RWPE2 (cell line): ENCODE data around the gene TEX11.
"Not testable (repeated sequence)": the region's sequence is repeated elsewhere in the genome, so short reads cannot be mapped to it uniquely, and the experiment has no call there.

Experiments used
- ATAC-seq: fragments of 200-7000 bp; cut with Tn5 transposase; 3 replicates; pipeline ENCODE4 v1.9.1; 2021; ENCODE audit warnings: low read depth
- DNase-seq: peaks from one replicate; pipeline ENCODE4 v3.0.0-alpha.2; 2020; ENCODE audit warnings: low spot score
- H3K27ac ChIP-seq: fragments of 450-650 bp; 2 replicates; pipeline ENCODE4 v1.5.1; 2017; ENCODE audit warnings: mild to moderate bottlenecking; ENCODE audit not compliant: poor library complexity, severe bottlenecking
- H3K27me3 ChIP-seq: fragments of 250-450 bp; sonication (Bioruptor Pico); 2 replicates; pipeline ENCODE4 v1.5.1; 2021; ENCODE audit warnings: mild to moderate bottlenecking, moderate library complexity; ENCODE audit not compliant: insufficient read depth, poor library complexity, severe bottlenecking
- H3K36me3 ChIP-seq: fragments of 250-450 bp; sonication (Bioruptor Pico); 2 replicates; pipeline ENCODE4 v1.5.1; 2020; ENCODE audit warnings: low read depth, mild to moderate bottlenecking, moderate library complexity
- H3K4me1 ChIP-seq: fragments of 250-450 bp; sonication (Bioruptor Pico); 2 replicates; pipeline ENCODE4 v1.5.1; 2021; ENCODE audit warnings: mild to moderate bottlenecking, moderate library complexity; ENCODE audit not compliant: insufficient read depth, poor library complexity, severe bottlenecking
- H3K4me3 ChIP-seq: fragments of 250-450 bp; sonication (Bioruptor Pico); 2 replicates; pipeline ENCODE4 v1.5.1; 2021; ENCODE audit warnings: mild to moderate bottlenecking, moderate library complexity; ENCODE audit not compliant: severe bottlenecking
- H3K9me3 ChIP-seq: fragments of 250-450 bp; sonication (Bioruptor Pico); 2 replicates; pipeline ENCODE4 v1.5.1; 2021; ENCODE audit warnings: mild to moderate bottlenecking, moderate library complexity; ENCODE audit not compliant: severe bottlenecking
- CTCF ChIP-seq: fragments of 450-650 bp; IDR thresholded peaks from one replicate; pipeline ENCODE4 v1.5.1; 2017; ENCODE audit warnings: mild to moderate bottlenecking, moderate library complexity; ENCODE audit not compliant: poor library complexity, severe bottlenecking

TEX11 gene

DNA sequence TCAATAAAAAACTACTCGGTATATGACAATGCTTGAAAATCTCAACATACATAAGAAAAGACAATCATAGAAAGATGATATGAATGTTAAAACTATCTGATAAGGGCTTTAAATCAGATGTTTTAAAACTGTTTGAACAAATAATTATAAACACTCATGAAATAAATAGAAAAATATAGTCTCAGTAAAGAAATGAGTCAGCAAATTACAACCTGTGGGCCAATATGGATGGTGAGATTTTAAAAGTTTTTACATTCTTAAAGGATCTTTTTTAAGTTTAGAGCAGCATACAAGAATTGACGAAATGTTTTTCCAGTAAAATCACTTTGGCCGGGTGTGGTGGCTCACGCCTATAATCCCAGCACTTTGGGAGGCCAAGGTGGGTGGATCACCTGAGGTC is 83.1 kb downstream of the TEX11 start:
- Histone ChIP-seq H3K27ac (no peak overlapping the region), H3K27me3 (no peaks in the 10 kb centered on the region), H3K4me3 (no peak overlapping the region), H3K36me3 (no peaks in the 10 kb centered on the region), H3K4me1 (no peaks in the 10 kb centered on the region), H3K9me3 (no peaks in the 10 kb centered on the region)
- ATAC-seq (no peak), DNase-seq (no peak)
- no peak for TF ChIP-seq CTCF

DNA sequence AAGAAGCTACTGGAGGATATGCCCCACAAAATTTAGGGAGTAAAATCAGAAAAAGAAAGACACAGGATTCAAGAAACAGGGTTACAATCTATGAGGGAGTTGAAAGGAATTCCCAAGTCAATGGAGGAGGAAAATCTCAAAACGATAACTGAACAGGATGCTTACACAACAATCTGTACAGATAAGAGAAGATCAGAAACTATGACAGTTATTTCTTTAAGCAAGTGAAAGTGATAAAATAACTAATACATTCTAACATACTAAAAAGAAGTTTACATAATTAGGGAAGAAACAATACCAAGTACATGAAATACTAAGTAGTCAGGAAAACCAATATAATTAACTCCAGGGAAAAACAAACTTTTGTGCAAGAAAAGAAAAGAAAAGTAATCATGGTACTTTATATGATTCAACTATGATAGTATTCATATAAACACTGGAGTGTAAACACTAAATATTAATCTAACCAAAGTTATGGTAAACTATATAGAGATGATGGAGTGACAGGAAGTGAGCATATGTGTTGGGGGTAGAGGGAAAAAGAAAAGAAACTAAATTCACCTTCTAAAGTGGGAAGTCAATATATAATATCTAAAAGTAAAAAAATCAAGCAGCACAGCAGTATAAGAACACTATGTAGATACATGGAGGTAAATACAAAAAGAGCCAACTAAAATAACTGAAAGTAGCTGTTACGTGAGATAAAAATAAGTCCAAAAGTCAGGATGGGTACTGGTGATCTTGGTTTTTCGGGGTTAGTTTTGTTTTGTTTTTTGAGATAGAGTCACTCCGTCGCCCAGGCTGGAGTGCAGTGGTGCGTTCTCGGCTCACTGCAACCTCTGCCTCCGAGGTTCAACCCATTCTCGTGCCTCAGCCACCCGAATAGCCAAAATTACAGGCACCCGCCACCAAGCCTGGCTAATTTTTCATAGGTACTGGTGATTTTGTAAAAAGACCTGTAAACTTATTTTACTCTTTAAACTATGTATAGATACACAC is 99.3 kb downstream of the TEX11 start:
- no peak for ATAC-seq

DNA sequence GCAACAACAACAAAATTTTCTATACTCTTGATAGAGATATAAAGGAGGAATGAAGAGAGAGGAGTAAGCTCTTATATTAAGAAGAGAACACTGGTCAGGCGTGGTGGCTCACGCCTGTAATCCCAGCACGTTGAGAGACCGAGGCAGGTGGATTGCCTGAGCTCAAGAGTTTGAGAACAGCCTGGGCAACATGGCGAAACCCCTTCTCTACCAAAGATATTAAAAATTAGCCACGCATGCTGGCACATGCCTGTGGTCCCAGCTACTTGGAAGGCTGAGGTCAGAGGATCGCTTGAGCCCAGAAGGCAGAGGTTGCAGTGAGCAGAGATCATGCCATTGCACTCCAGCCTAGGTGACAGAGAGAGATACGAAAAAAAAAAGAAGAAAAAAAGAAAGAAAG is 102.4 kb downstream of the TEX11 start:
- H3K27ac ChIP-seq: no peak overlapping the region
- DNase-seq (no peak), ATAC-seq (no peak)
- no peaks in the 10 kb centered on the region for H3K36me3 ChIP-seq
- H3K27me3 ChIP-seq: no peaks in the 10 kb centered on the region
- no peaks in the 10 kb centered on the region for H3K4me1 ChIP-seq
- no peaks in the 10 kb centered on the region for H3K9me3 ChIP-seq
- no peak for TF ChIP-seq CTCF
- no peak overlapping the region for H3K4me3 ChIP-seq

More for the DNA sequence above, 99.3 kb downstream of the TEX11 start:
- no peaks in the 10 kb centered on the region for H3K36me3 ChIP-seq
- H3K27ac ChIP-seq: no peak overlapping the region
- H3K9me3 ChIP-seq: no peaks in the 10 kb centered on the region
- TF ChIP-seq CTCF: no peak
- H3K4me1 ChIP-seq: no peaks in the 10 kb centered on the region
- no peak overlapping the region for H3K4me3 ChIP-seq
- no peaks in the 10 kb centered on the region for H3K27me3 ChIP-seq
- no peak for DNase-seq

GRCh38 chrX:70796742-70797141 is 111.8 kb downstream of the TEX11 start:
- not testable (repeated sequence) for ATAC-seq, H3K4me3 ChIP-seq

GRCh38 chrX:70774223-70774622 is 134.3 kb downstream of the TEX11 start:
- Histone ChIP-seq H3K36me3 (no peaks in the 10 kb centered on the region), H3K4me1 (no peaks in the 10 kb centered on the region), H3K27ac (no peak overlapping the region), H3K4me3 (no peak overlapping the region), H3K27me3 (no peaks in the 10 kb centered on the region), H3K9me3 (no peaks in the 10 kb centered on the region)
- no peak for TF ChIP-seq CTCF
- no peak for ATAC-seq
- DNase-seq: no peak

More at GRCh38 chrX:70796742-70797141, 111.8 kb downstream of the TEX11 start:
- H3K36me3 ChIP-seq, H3K4me1 ChIP-seq, H3K27ac ChIP-seq, DNase-seq, H3K9me3 ChIP-seq, H3K27me3 ChIP-seq: not testable (repeated sequence)
